ENCODE measurements around the gene GBF1. TPM values are rescaled to one million over a fixed set of nuclear protein-coding genes. Genes with fewer than 3 reads are reported as not detected.
A peak's percentile ranks its signal among the peaks of the same experiment; 100 is the strongest.

Gene GBF1
- total and polyA plus RNA-seq, 2 of the 13 experiments (the other 11 are each of a cell fraction or from before 2014, with no cell fraction given), result 17.1 to 21.9 TPM

DNA sequence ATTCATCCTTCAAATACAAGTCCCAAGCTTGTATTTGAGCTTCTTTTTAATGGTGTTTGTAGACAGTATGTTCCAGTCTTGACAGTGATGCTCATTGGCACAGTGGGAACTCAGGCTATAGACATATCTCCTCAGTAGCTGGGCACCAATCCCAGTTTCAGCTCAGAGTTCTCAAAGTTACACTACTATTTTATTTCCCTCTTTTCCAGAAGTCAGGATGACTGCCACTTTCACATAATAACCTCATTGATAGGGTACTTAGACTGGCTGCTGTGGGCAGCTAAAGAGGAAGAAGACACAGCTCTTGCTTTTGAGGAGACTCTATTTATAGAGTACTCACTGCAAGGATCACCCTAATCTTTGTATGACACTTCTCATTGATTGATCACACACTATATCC is 2.4 kb downstream of the GBF1 start:
- no peaks in the 10 kb centered on the region for H3K9me3 ChIP-seq (ENCODE audit: low read length)
- ChIA-PET POLR2A (interaction anchor here (1.6 kb wide), 1 partner anchor 16 kb away, joined by 3 read pairs; no protein-coding TSS in a partner anchor), CTCF (ENCODE audit: low intra/inter-chr PET ratio, low total read pairs) (no interaction called here)
- peaks cover 35% of the 10 kb centered on the region for H4K20me1 ChIP-seq (ENCODE audit: insufficient read depth, low read length)
- H3K9ac ChIP-seq (ENCODE audit: insufficient read depth, low read depth, low read length), result peak overlapping the region; percentile 82; the same call in 1 of the 2 replicates
- peak overlapping the region in 1 of 3 experiments; percentile 97; a peak in 1 of 6 replicates for H3K4me3 ChIP-seq (replicated peaks in 1 of 3; ENCODE audit: insufficient read depth in 1 of 3, low read depth in 2 of 3, low read length in 3 of 3)
- TF ChIP-seq MXI1 (IDR thresholded peaks at IDR 0.05; ENCODE audit: borderline replicate concordance, low read depth, low read length) (no peak), NCOA2 (CRISPR knock-in tag; IDR thresholded peaks at IDR 0.05) (no peak), ZNF75D (CRISPR knock-in tag; IDR thresholded peaks at IDR 0.05; ENCODE audit: borderline replicate concordance) (no peak), ZNF530 (CRISPR knock-in tag; IDR thresholded peaks at IDR 0.05; ENCODE audit: low read depth) (no peak), KAT8 (CRISPR knock-in tag; IDR thresholded peaks at IDR 0.05) (no peak), MYNN (CRISPR knock-in tag; IDR thresholded peaks at IDR 0.05; ENCODE audit: low read depth) (no peak), MAFF (IDR thresholded peaks at IDR 0.05; ENCODE audit: low read depth, low read length) (no peak), ZNF484 (CRISPR knock-in tag; IDR thresholded peaks at IDR 0.05; ENCODE audit: borderline replicate concordance, low read depth) (no peak), MAZ (IDR thresholded peaks at IDR 0.05; ENCODE audit: borderline replicate concordance, low read depth, low read length) (no peak), MAZ (CRISPR knock-in tag; IDR thresholded peaks at IDR 0.05; ENCODE audit: low read depth) (no peak), ZNF883 (CRISPR knock-in tag; IDR thresholded peaks at IDR 0.05; ENCODE audit: not compliant biosample characterization) (no peak), SALL2 (CRISPR knock-in tag; IDR thresholded peaks at IDR 0.05) (no peak), ZFP1 (CRISPR knock-in tag; IDR thresholded peaks at IDR 0.05) (no peak), U2AF1 (optimal IDR thresholded peaks at IDR 0.05; ENCODE audit: low read depth, low read length) (no peak), PTBP1 (IDR thresholded peaks at IDR 0.05; ENCODE audit: low read depth, low read length, poor library complexity, severe bottlenecking) (no peak), SIN3A (IDR thresholded peaks at IDR 0.05; ENCODE audit: borderline replicate concordance, low read depth, low read length) (no peak), CBX1 (IDR thresholded peaks at IDR 0.05; ENCODE audit: low read depth) (no peak), PRPF4 (IDR thresholded peaks at IDR 0.05; ENCODE audit: low read depth, low read length, poor library complexity, severe bottlenecking) (no peak)
- TF ChIP-seq, protein P1, sequence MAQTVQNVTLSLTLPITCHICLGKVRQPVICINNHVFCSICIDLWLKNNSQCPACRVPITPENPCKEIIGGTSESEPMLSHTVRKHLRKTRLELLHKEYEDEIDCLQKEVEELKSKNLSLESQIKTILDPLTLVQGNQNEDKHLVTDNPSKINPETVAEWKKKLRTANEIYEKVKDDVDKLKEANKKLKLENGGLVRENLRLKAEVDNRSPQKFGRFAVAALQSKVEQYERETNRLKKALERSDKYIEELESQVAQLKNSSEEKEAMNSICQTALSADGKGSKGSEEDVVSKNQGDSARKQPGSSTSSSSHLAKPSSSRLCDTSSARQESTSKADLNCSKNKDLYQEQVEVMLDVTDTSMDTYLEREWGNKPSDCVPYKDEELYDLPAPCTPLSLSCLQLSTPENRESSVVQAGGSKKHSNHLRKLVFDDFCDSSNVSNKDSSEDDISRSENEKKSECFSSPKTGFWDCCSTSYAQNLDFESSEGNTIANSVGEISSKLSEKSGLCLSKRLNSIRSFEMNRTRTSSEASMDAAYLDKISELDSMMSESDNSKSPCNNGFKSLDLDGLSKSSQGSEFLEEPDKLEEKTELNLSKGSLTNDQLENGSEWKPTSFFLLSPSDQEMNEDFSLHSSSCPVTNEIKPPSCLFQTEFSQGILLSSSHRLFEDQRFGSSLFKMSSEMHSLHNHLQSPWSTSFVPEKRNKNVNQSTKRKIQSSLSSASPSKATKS (CRISPR knock-in tag; IDR thresholded peaks at IDR 0.05), result no peak
- TF ChIP-seq, protein P2, sequence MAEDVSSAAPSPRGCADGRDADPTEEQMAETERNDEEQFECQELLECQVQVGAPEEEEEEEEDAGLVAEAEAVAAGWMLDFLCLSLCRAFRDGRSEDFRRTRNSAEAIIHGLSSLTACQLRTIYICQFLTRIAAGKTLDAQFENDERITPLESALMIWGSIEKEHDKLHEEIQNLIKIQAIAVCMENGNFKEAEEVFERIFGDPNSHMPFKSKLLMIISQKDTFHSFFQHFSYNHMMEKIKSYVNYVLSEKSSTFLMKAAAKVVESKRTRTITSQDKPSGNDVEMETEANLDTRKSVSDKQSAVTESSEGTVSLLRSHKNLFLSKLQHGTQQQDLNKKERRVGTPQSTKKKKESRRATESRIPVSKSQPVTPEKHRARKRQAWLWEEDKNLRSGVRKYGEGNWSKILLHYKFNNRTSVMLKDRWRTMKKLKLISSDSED (CRISPR knock-in tag; IDR thresholded peaks at IDR 0.05), result no peak
- TF ChIP-seq, protein P3, sequence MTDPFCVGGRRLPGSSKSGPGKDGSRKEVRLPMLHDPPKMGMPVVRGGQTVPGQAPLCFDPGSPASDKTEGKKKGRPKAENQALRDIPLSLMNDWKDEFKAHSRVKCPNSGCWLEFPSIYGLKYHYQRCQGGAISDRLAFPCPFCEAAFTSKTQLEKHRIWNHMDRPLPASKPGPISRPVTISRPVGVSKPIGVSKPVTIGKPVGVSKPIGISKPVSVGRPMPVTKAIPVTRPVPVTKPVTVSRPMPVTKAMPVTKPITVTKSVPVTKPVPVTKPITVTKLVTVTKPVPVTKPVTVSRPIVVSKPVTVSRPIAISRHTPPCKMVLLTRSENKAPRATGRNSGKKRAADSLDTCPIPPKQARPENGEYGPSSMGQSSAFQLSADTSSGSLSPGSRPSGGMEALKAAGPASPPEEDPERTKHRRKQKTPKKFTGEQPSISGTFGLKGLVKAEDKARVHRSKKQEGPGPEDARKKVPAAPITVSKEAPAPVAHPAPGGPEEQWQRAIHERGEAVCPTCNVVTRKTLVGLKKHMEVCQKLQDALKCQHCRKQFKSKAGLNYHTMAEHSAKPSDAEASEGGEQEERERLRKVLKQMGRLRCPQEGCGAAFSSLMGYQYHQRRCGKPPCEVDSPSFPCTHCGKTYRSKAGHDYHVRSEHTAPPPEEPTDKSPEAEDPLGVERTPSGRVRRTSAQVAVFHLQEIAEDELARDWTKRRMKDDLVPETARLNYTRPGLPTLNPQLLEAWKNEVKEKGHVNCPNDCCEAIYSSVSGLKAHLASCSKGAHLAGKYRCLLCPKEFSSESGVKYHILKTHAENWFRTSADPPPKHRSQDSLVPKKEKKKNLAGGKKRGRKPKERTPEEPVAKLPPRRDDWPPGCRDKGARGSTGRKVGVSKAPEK (CRISPR knock-in tag; IDR thresholded peaks at IDR 0.05; ENCODE audit: borderline replicate concordance), result no peak
- H3K4me1 ChIP-seq (ENCODE audit: insufficient read depth, low read length), result peaks cover 37% of the 10 kb centered on the region
- DNase-seq (ENCODE audit: low spot score) (no peak), ATAC-seq (no peak), FAIRE-seq (no peak)
- no TSS peak for BruUV-seq (replicated peaks)
- H2AFZ ChIP-seq (ENCODE audit: low read length), result no peak overlapping the region
- peaks cover 61% of the 10 kb centered on the region for H3K79me2 ChIP-seq (ENCODE audit: insufficient read depth, low read length)
- H3K36me3 ChIP-seq (replicated peaks in 1 of 2; ENCODE audit: control insufficient read depth in 1 of 2, insufficient read depth in 2 of 2, low read length in 2 of 2), result peaks cover 1 to 9% of the 10 kb centered on the region in 2 experiments; a peak in 2 of 5 replicates
- H3K27me3 ChIP-seq (ENCODE audit: control insufficient read depth in 1 of 2, insufficient read depth in 2 of 2, low read length in 2 of 2), result no peaks in the 10 kb centered on the region; a peak in 1 of 5 replicates
- in situ Hi-C loops (cut with HindIII; ENCODE audit: extremely low pct_ligation_motif_present, low pct_unique_long_range_greater_than_20kb), result no loop called here
- H3K4me2 ChIP-seq (ENCODE audit: low read depth, low read length), result peak overlapping the region; percentile 77
- intact Hi-C loops (cut with micrococcal nuclease; ENCODE audit: unreplicated experiment), result no loop called here
- H3K27ac ChIP-seq (ENCODE audit: extremely low read length, insufficient read depth, low read length), result no peak overlapping the region
